Measurements from ENCODE around the gene DUSP22.

DNA sequence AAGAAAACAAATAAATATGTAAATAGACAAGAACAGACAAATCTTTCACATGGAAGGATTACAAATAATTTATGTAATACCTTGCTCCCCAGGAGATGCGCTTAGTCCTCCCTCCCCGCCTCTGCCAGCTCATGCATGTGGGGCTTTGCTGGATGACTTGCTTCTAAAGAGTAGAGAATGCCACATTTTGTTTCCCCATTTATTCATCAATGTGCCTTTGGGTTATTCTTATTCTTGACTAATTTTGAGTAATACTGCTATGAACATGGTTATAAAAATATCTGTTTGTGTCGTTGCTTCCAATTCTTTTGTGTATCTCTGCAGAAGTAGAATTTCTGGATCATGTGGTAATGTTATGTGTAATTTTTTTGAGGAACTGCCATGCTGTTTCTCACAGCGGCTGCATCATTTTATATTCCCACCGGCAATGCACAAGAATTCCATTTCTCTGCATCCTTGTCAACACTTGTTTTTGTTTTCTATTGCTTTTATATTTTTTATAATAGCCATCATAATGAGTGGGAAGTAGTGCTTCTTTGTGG is 23.8 kb upstream of the DUSP22 start:
- TF ChIP-seq POLR2AphosphoS5 (IDR thresholded peaks at IDR 0.05; ENCODE audit: low read depth, low read length) (no peak), TAF1 (IDR thresholded peaks at IDR 0.05; ENCODE audit: borderline replicate concordance, insufficient read depth, low read length) (no peak), FOXP2 (optimal IDR thresholded peaks at IDR 0.05; ENCODE audit: borderline replicate concordance, extremely low read depth, extremely low read length, insufficient read depth) (no peak), SIN3A (IDR thresholded peaks at IDR 0.05; ENCODE audit: borderline replicate concordance, insufficient read depth, low read length) (no peak)

Data from PFSK-1 (cell line).